GM12872 (cell line): Measurements from ENCODE around the gene ZBTB5.

Experiments
- CTCF ChIP-seq: IDR thresholded peaks from 3 replicates; pipeline ENCODE4 v1.5.1; 2011; ENCODE audit warnings: low read depth, mild to moderate bottlenecking, low read length, moderate library complexity; ENCODE audit not compliant: insufficient read depth

Gene ZBTB5

GRCh38 chr9:37410354-37410861, 54.8 kb downstream of the ZBTB5 start:
- no peak for TF ChIP-seq CTCF

- TF ChIP-seq CTCF, result no peak
Observed at GRCh38 chr9:37408933-37409710, 56.1 kb downstream of the ZBTB5 start.

DNA sequence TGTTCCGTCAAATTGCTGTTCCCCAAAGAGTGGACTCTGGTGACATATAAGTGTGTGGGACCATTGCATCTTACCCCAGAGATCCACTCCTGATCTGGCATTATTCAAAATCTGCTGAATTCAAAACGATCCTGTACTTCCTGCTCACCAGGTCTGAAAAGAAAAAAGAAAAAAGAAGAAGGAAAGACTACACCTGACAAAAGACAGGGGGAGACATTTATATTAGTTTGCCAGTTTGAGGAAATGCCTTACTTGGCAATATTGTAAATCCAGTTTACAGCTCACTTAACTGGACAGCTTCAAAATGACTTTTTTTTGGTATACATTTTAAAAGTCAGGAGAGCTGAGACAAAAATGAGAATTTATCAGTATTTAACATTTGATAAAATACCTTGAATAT, 57.8 kb downstream of the ZBTB5 start:
- TF ChIP-seq CTCF, result peak; percentile 38; the same call in 1 of the 3 replicates

- no peak for TF ChIP-seq CTCF
Observed at GRCh38 chr9:37406603-37407401, 58.4 kb downstream of the ZBTB5 start.

GRCh38 chr9:37405764-37406380, 59.4 kb downstream of the ZBTB5 start:
- no peak for TF ChIP-seq CTCF

- TF ChIP-seq CTCF, result no peak
Observed at GRCh38 chr9:37405350-37405749, 59.9 kb downstream of the ZBTB5 start.

GRCh38 chr9:37404590-37404989, 60.7 kb downstream of the ZBTB5 start:
- TF ChIP-seq CTCF, result no peak
